ENCODE measurements around the gene GPR15. TPM values are rescaled to one million over a fixed set of nuclear protein-coding genes. Genes with fewer than 3 reads are reported as not detected.

GPR15 gene
- total RNA-seq, 2 donors from 2014 or later = not detected

- TF ChIP-seq CTCF (IDR thresholded peaks at IDR 0.05) = no peak
- Histone ChIP-seq H3K4me1 (no peaks in the 10 kb centered on the region), H3K4me3 (no peak overlapping the region), H3K27me3 (no peaks in the 10 kb centered on the region), H3K27ac (no peak overlapping the region), H3K36me3 (no peaks in the 10 kb centered on the region), H3K9me3 (no peaks in the 10 kb centered on the region)
- DNase-seq (ENCODE audit: low spot score) = no peak
Observed at GRCh38 chr3:98560911-98561310, 29.1 kb downstream of the GPR15 start.

GRCh38 chr3:98561727-98562521 is 30.1 kb downstream of the GPR15 start:
- Histone ChIP-seq H3K27ac (no peak overlapping the region), H3K4me3 (no peak overlapping the region), H3K27me3 (no peaks in the 10 kb centered on the region), H3K4me1 (no peaks in the 10 kb centered on the region), H3K36me3 (no peaks in the 10 kb centered on the region), H3K9me3 (no peaks in the 10 kb centered on the region)
- TF ChIP-seq CTCF (IDR thresholded peaks at IDR 0.05) = no peak
- no peak for DNase-seq (ENCODE audit: low spot score)

- H3K27me3 ChIP-seq = no peaks in the 10 kb centered on the region
- H3K4me1 ChIP-seq = no peaks in the 10 kb centered on the region
- DNase-seq (ENCODE audit: low spot score) = no peak
- TF ChIP-seq CTCF (IDR thresholded peaks at IDR 0.05) = no peak
- no peaks in the 10 kb centered on the region for H3K36me3 ChIP-seq
- H3K9me3 ChIP-seq = no peaks in the 10 kb centered on the region
- H3K4me3 ChIP-seq = no peak overlapping the region
- no peak overlapping the region for H3K27ac ChIP-seq
Observed at GRCh38 chr3:98563661-98564281, 32.0 kb downstream of the GPR15 start.

- Histone ChIP-seq H3K4me1 (no peaks in the 10 kb centered on the region), H3K36me3 (no peaks in the 10 kb centered on the region), H3K27me3 (no peaks in the 10 kb centered on the region), H3K4me3 (no peak overlapping the region), H3K27ac (no peak overlapping the region), H3K9me3 (no peaks in the 10 kb centered on the region)
- DNase-seq (ENCODE audit: low spot score) = no peak
- no peak for TF ChIP-seq CTCF (IDR thresholded peaks at IDR 0.05)
Observed at GRCh38 chr3:98564282-98565005, 32.7 kb downstream of the GPR15 start.

GRCh38 chr3:98565237-98565643 is 33.5 kb downstream of the GPR15 start:
- H3K27ac ChIP-seq = no peak overlapping the region
- no peak for TF ChIP-seq CTCF (IDR thresholded peaks at IDR 0.05)
- H3K9me3 ChIP-seq = no peaks in the 10 kb centered on the region
- DNase-seq (ENCODE audit: low spot score) = no peak
- no peaks in the 10 kb centered on the region for H3K36me3 ChIP-seq
- H3K4me1 ChIP-seq = no peaks in the 10 kb centered on the region
- no peaks in the 10 kb centered on the region for H3K27me3 ChIP-seq
- no peak overlapping the region for H3K4me3 ChIP-seq
